ENCODE data around the gene HMX1. TPM values are rescaled to one million over a fixed set of nuclear protein-coding genes. Genes with fewer than 3 reads are reported as not detected.

HMX1 gene
- total and polyA plus RNA-seq, 10 of the 15 experiments (the other 5 are each of a cell fraction or from before 2014, with no cell fraction given): not detected

GRCh38 chr4:8820178-8821102 lies 51.2 kb downstream of the HMX1 start:
- SMC1A ChIA-PET (ENCODE audit: uncharacterized antibody, unreplicated experiment): no interaction called here
- RAD21 ChIA-PET (ENCODE audit: unreplicated experiment): no interaction called here
- Histone ChIP-seq H4K20me1 (ENCODE audit: control insufficient read depth, insufficient read depth) (no peaks in the 10 kb centered on the region), H3K4me3 (no peak overlapping the region), H2AFZ (ENCODE audit: control insufficient read depth, low read depth, low read length) (no peak overlapping the region), H3K27ac (ENCODE audit: control insufficient read depth, insufficient read depth) (no peak overlapping the region), H3K79me2 (ENCODE audit: control insufficient read depth, insufficient read depth, low read length) (no peaks in the 10 kb centered on the region), H3K4me1 (ENCODE audit: control insufficient read depth, insufficient read depth, low read length) (no peaks in the 10 kb centered on the region; the same call in 1 of the 2 replicates), H3K4me2 (ENCODE audit: control insufficient read depth, insufficient read depth) (no peak overlapping the region), H3K36me3 (ENCODE audit: control insufficient read depth in 2 of 2, insufficient read depth in 2 of 2, low read length in 1 of 2) (no peaks in the 10 kb centered on the region), H3K9me3 (replicated peaks; ENCODE audit: control insufficient read depth, insufficient read depth, low read length) (no peaks in the 10 kb centered on the region), H3K27me3 (replicated peaks in 1 of 2; ENCODE audit: control insufficient read depth in 2 of 2, insufficient read depth in 2 of 2, low read length in 1 of 2) (no peaks in the 10 kb centered on the region), H3K9ac (ENCODE audit: control insufficient read depth, insufficient read depth, low read length) (no peak overlapping the region)
- in situ Hi-C loops (cut with MboI): no loop called here
- DNase-seq (ENCODE audit: low read depth, low spot score): no peak
- intact Hi-C loops (cut with micrococcal nuclease; ENCODE audit: unreplicated experiment): no loop called here
- BruUV-seq (replicated peaks): no TSS peak
- CTCF ChIA-PET: interaction anchor here (0.6 kb wide), 1 partner anchor 500 kb away, joined by 4 read pairs; no protein-coding TSS in a partner anchor
- no peak for ATAC-seq
- 42% methylated on average over 30 of the region's 30 CpGs for WGBS (ENCODE audit: insufficient coverage, insufficient replicate concordance, low lambda C conversion rate, missing lambda C conversion rate)
- TF ChIP-seq JUND (IDR thresholded peaks at IDR 0.05; ENCODE audit: low read depth, low read length): no peak
- no peak for TF ChIP-seq ETV6 (conservative IDR thresholded peaks at IDR 0.05 in 1 of 2, IDR thresholded peaks at IDR 0.05 in 1 of 2; ENCODE audit: borderline replicate concordance in 1 of 2, low read depth in 1 of 2)
- TF ChIP-seq MYB (IDR thresholded peaks at IDR 0.05; ENCODE audit: borderline replicate concordance, low read depth, low read length): no peak
- TF ChIP-seq NFYB (IDR thresholded peaks at IDR 0.05; ENCODE audit: insufficient read depth, low read depth, low read length): no peak
- no peak for TF ChIP-seq TCF12 (IDR thresholded peaks at IDR 0.05; ENCODE audit: low read depth, low read length)
- no peak for TF ChIP-seq NKRF (conservative IDR thresholded peaks at IDR 0.05)
- no peak for TF ChIP-seq SREBF1 (IDR thresholded peaks at IDR 0.05; ENCODE audit: low read length)
- TF ChIP-seq CHD4 (IDR thresholded peaks at IDR 0.05): no peak
- TF ChIP-seq SKIL (IDR thresholded peaks at IDR 0.05; ENCODE audit: low read depth, poor library complexity, severe bottlenecking): no peak
- no peak for TF ChIP-seq MXI1 (IDR thresholded peaks at IDR 0.05; ENCODE audit: low read depth, low read length)
- TF ChIP-seq SMAD1 (IDR thresholded peaks at IDR 0.05; ENCODE audit: low read depth, partially characterized antibody): no peak
- TF ChIP-seq ZSCAN29 (IDR thresholded peaks at IDR 0.05): no peak
- no peak for TF ChIP-seq CEBPB (IDR thresholded peaks at IDR 0.05; ENCODE audit: borderline replicate concordance in 1 of 2, low read depth in 2 of 2, low read length in 2 of 2)
- no peak for TF ChIP-seq NFYA (IDR thresholded peaks at IDR 0.05; ENCODE audit: borderline replicate concordance, low read depth, low read length)
- no peak for TF ChIP-seq TCF3 (IDR thresholded peaks at IDR 0.05; ENCODE audit: borderline replicate concordance, insufficient read depth, low read depth, low read length)
- FAIRE-seq: no peak
- POLR2A ChIA-PET: no interaction called here
